Keratinocyte (primary cell): ENCODE data around the gene B4GALT7. TPM values are rescaled to one million over a fixed set of nuclear protein-coding genes. Genes with fewer than 3 reads are reported as not detected.

Experiments used
- DNase-seq: peaks from one replicate; pipeline ENCODE4 v3.0.0-alpha.2; 2011; ENCODE audit warnings: low read depth, missing footprints, low spot score
- FAIRE-seq: peaks from 2 replicates; lab custom pipeline; 2011; peaks lifted over from hg19 to GRCh38; lab: Jason Lieb, UNC
- H2AFZ ChIP-seq: 2 replicates; pipeline ENCODE4 v1.6.0; 2012; ENCODE audit warnings: low read length, control low read depth, inconsistent platforms; ENCODE audit not compliant: control insufficient read depth
- H3K27ac ChIP-seq: 2 replicates; pipeline ENCODE4 v1.5.1; 2011; ENCODE audit warnings: low read length; ENCODE audit not compliant: control insufficient read depth, insufficient read depth
- H3K27me3 ChIP-seq: 3 replicates; pipeline ENCODE4 v1.6.0; 2011; ENCODE audit warnings: low read length; ENCODE audit not compliant: control insufficient read depth, insufficient read depth; ENCODE audit errors: extremely low read depth
- H3K36me3 ChIP-seq, 2 experiments: 2 replicates in 1 of 2; 3 replicates in 1 of 2; pipeline ENCODE4 v1.5.1; 2011; ENCODE audit warnings: low read length in 2 of 2, mild to moderate bottlenecking in 1 of 2; ENCODE audit not compliant: control insufficient read depth in 2 of 2, insufficient read depth in 2 of 2; ENCODE audit errors: extremely low read depth in 1 of 2
- H3K4me1 ChIP-seq: 3 replicates; pipeline ENCODE4 v1.5.1; 2011; ENCODE audit warnings: low read length; ENCODE audit not compliant: control insufficient read depth, insufficient read depth; ENCODE audit errors: extremely low read depth
- H3K4me2 ChIP-seq: 3 replicates; pipeline ENCODE4 v1.6.0; 2011; ENCODE audit warnings: low read depth, low read length; ENCODE audit not compliant: control insufficient read depth, insufficient read depth; ENCODE audit errors: extremely low read depth
- H3K4me3 ChIP-seq, 3 experiments: fragments of 200-600 bp in 1 of 3; sonication (generic) in 1 of 3; 2 replicates in 2 of 3; 3 replicates in 1 of 3; pipeline ENCODE4 v1.5.1; 2011 to 2016; ENCODE audit warnings: low read length in 3 of 3, mild to moderate bottlenecking in 3 of 3, control low read depth in 2 of 3, inconsistent platforms in 1 of 3, low read depth in 1 of 3, mixed read lengths in 1 of 3, mixed run types in 1 of 3, moderate library complexity in 1 of 3; ENCODE audit not compliant: control insufficient read depth in 2 of 3, insufficient read depth in 2 of 3; ENCODE audit errors: extremely low read depth in 1 of 3
- H3K79me2 ChIP-seq: 2 replicates; pipeline ENCODE4 v1.6.0; 2012; ENCODE audit warnings: low read length; ENCODE audit not compliant: control insufficient read depth, insufficient read depth
- H3K9ac ChIP-seq: 3 replicates; pipeline ENCODE4 v1.6.0; 2011; ENCODE audit warnings: low read length; ENCODE audit not compliant: control insufficient read depth, insufficient read depth; ENCODE audit errors: extremely low read depth
- H3K9me1 ChIP-seq: 3 replicates; pipeline ENCODE4 v1.6.0; 2011; ENCODE audit warnings: low read length; ENCODE audit not compliant: control insufficient read depth, insufficient read depth; ENCODE audit errors: extremely low read depth
- H3K9me3 ChIP-seq: 2 replicates; pipeline ENCODE4 v1.5.1; 2012; ENCODE audit warnings: low read depth, low read length; ENCODE audit not compliant: control insufficient read depth
- H4K20me1 ChIP-seq: 3 replicates; pipeline ENCODE4 v1.6.0; 2011; ENCODE audit warnings: low read length; ENCODE audit not compliant: control insufficient read depth, insufficient read depth; ENCODE audit errors: extremely low read depth
- CTCF ChIP-seq, 3 experiments: IDR thresholded peaks in 1 of 3; conservative IDR thresholded peaks in 1 of 3; optimal IDR thresholded peaks in 1 of 3; 2 replicates in 2 of 3; 3 replicates in 1 of 3; pipeline versions ENCODE3 to v1.5.1; 2011; ENCODE audit warnings: low read length in 3 of 3, mild to moderate bottlenecking in 3 of 3, moderate library complexity in 2 of 3, control low read depth in 1 of 3, inconsistent platforms in 1 of 3; ENCODE audit not compliant: insufficient read depth in 2 of 3; ENCODE audit errors: extremely low read depth in 1 of 3
- EZH2 ChIP-seq: IDR thresholded peaks from one replicate; pipeline ENCODE4 v1.6.1; 2012; ENCODE audit warnings: inconsistent platforms, mild to moderate bottlenecking, low read length, moderate library complexity
- dilution Hi-C: fragments of 300-500 bp; cut with MboI; formaldehyde crosslinking; loops from one replicate; pipeline ENCODE4 v1.7.0; 2020; ENCODE audit warnings: low sequenced_read_pairs; ENCODE audit not compliant: extremely low pct_ligation_motif_present
- polyA plus RNA-seq, 5 experiments: library from polyadenylated mRNA; depleted of rRNA in 3 of 5; stranded (reverse) in 3 of 5; stranded (forward) in 1 of 5; unstranded in 1 of 5; fragments of >200 nt; gene quantifications; 1 replicate in 1 of 5; 2 replicates in 3 of 5; 3 replicates in 1 of 5; pipeline versions ENCODE4 v1.2.1 to v1.2.3, GENCODE V29; 2011 to 2012; ENCODE audit warnings: missing spikeins in 2 of 5, low read depth in 1 of 5, low replicate concordance in 1 of 5

B4GALT7 gene
- polyA plus RNA-seq, 1 donor (not counting 4 experiments of a cell fraction or from before 2014, with no cell fraction given), result 15.7 TPM

GRCh38 chr5:177569894-177570293, 30.0 kb upstream of the B4GALT7 start:
- DNase-seq (no peak), FAIRE-seq (no peak)
- no peaks in the 10 kb centered on the region for H3K9me3 ChIP-seq
- H3K4me3 ChIP-seq, result no peak overlapping the region
- H3K4me2 ChIP-seq, result no peak overlapping the region
- peaks cover 9% of the 10 kb centered on the region for H3K4me1 ChIP-seq
- no peak overlapping the region for H3K9ac ChIP-seq
- no peaks in the 10 kb centered on the region for H3K79me2 ChIP-seq
- H2AFZ ChIP-seq, result no peak overlapping the region
- no peaks in the 10 kb centered on the region for H3K27me3 ChIP-seq
- TF ChIP-seq CTCF (optimal IDR thresholded peaks at IDR 0.05 in 1 of 3, IDR thresholded peaks at IDR 0.05 in 1 of 3, conservative IDR thresholded peaks at IDR 0.05 in 1 of 3; ENCODE audit: extremely low read depth in 1 of 3, insufficient read depth in 2 of 3, low read length in 3 of 3) (no peak), EZH2 (no peak)
- no peaks in the 10 kb centered on the region for H3K9me1 ChIP-seq
- no peaks in the 10 kb centered on the region for H4K20me1 ChIP-seq
- no peaks in the 10 kb centered on the region for H3K36me3 ChIP-seq
- H3K27ac ChIP-seq, result no peak overlapping the region
- dilution Hi-C loops, result no loop called here

- Histone ChIP-seq H3K79me2 (no peaks in the 10 kb centered on the region), H3K4me2 (peak overlapping the region; percentile 54), H3K9me1 (no peaks in the 10 kb centered on the region), H4K20me1 (no peaks in the 10 kb centered on the region), H2AFZ (peak overlapping the region; percentile 80), H3K27me3 (no peaks in the 10 kb centered on the region), H3K4me1 (peaks cover 12% of the 10 kb centered on the region), H3K27ac (peak overlapping the region; percentile 52), H3K9ac (no peak overlapping the region), H3K9me3 (no peaks in the 10 kb centered on the region), H3K36me3 (no peaks in the 10 kb centered on the region), H3K4me3 (peak overlapping the region in 1 of 3 experiments; percentile 5)
- FAIRE-seq (no peak), DNase-seq (no peak)
- dilution Hi-C loops, result no loop called here
- no peak for TF ChIP-seq EZH2
- TF ChIP-seq CTCF (optimal IDR thresholded peaks at IDR 0.05 in 1 of 3, IDR thresholded peaks at IDR 0.05 in 1 of 3, conservative IDR thresholded peaks at IDR 0.05 in 1 of 3; ENCODE audit: extremely low read depth in 1 of 3, insufficient read depth in 2 of 3, low read length in 3 of 3), result no peak
Observed at GRCh38 chr5:177575488-177575887, 24.4 kb upstream of the B4GALT7 start.
